SU-DHL-6 (cell line): Measurements from ENCODE around the gene DNAI7.
A peak's percentile ranks its signal among the peaks of the same experiment; 100 is the strongest.

Experiments
- H2AFZ ChIP-seq: fragments of 200-600 bp; sonication (generic); 2 replicates; pipeline ENCODE4 v1.6.1; 2014; ENCODE audit warnings: low read depth, mild to moderate bottlenecking, moderate library complexity, mixed read lengths, antibody characterized with exemption, low read length; ENCODE audit not compliant: severe bottlenecking
- H3F3A ChIP-seq: fragments of 200-600 bp; shearing (Covaris generic); 2 replicates; pipeline ENCODE4 v1.6.0; 2016; ENCODE audit warnings: antibody characterized with exemption, mild to moderate bottlenecking; ENCODE audit not compliant: insufficient read depth
- H3K27ac ChIP-seq: fragments of 200-600 bp; sonication (generic); 2 replicates; pipeline ENCODE4 v1.5.1; 2016; ENCODE audit warnings: low read depth, mild to moderate bottlenecking, low read length, moderate library complexity, mixed read lengths
- H3K27me3 ChIP-seq: fragments of 200-600 bp; sonication (generic), shearing (Covaris generic); 2 replicates; pipeline ENCODE4 v1.6.0; 2014; ENCODE audit warnings: mild to moderate bottlenecking, low read length
- H3K36me3 ChIP-seq: fragments of 200-600 bp; sonication (generic); 2 replicates; pipeline ENCODE4 v1.6.1; 2014; ENCODE audit warnings: mild to moderate bottlenecking, low read length, mixed read lengths
- H3K4me2 ChIP-seq: fragments of 300-600, 200-600 bp; shearing (Covaris generic), sonication (generic); 2 replicates; pipeline ENCODE4 v1.6.0; 2014; ENCODE audit warnings: low read length, low read depth, mild to moderate bottlenecking; ENCODE audit not compliant: poor library complexity, severe bottlenecking
- H3K4me3 ChIP-seq: fragments of 200-600 bp; sonication (generic); 2 replicates; pipeline ENCODE4 v1.5.1; 2014; ENCODE audit warnings: antibody characterized with exemption, low read length, mild to moderate bottlenecking, mixed read lengths; ENCODE audit not compliant: insufficient read depth, poor library complexity, severe bottlenecking
- H3K79me2 ChIP-seq: fragments of 200-600 bp; sonication (generic); 2 replicates; pipeline ENCODE4 v1.6.1; 2014; ENCODE audit warnings: mild to moderate bottlenecking, low read length, moderate library complexity; ENCODE audit not compliant: insufficient read depth
- H3K9ac ChIP-seq: fragments of 200-600 bp; sonication (generic); 2 replicates; pipeline ENCODE4 v1.7.0; 2014; ENCODE audit warnings: mild to moderate bottlenecking, low read length
- H3K9me2 ChIP-seq: fragments of 200-600 bp; sonication (generic); replicated peaks from 2 replicates; pipeline ENCODE4 v1.6.1; 2014; ENCODE audit warnings: low read length; ENCODE audit not compliant: insufficient read depth
- H3K9me3 ChIP-seq: fragments of 200-600 bp; sonication (generic); 2 replicates; pipeline ENCODE4 v1.6.1; 2014; ENCODE audit warnings: low read length, mixed read lengths; ENCODE audit not compliant: insufficient read depth
- H4K20me1 ChIP-seq: fragments of 200-600 bp; sonication (generic); 2 replicates; pipeline ENCODE4 v1.6.1; 2014; ENCODE audit warnings: low read depth, mild to moderate bottlenecking, antibody characterized with exemption, low read length, moderate library complexity, mixed read lengths
- EZH2phosphoT487 ChIP-seq: fragments of 200-600 bp; sonication (generic), shearing (Covaris generic); conservative IDR thresholded peaks from 2 replicates; pipeline ENCODE4 v1.6.1; 2018; ENCODE audit warnings: mild to moderate bottlenecking, antibody characterized with exemption, low read length, moderate library complexity, mixed read lengths
- TF ChIP-seq, protein P1 (sequence below): fragments of 200-600 bp; sonication (generic); IDR thresholded peaks from one replicate; pipeline ENCODE4 v1.5.1; 2017; ENCODE audit warnings: antibody characterized with exemption, mild to moderate bottlenecking, low read length, moderate library complexity; ENCODE audit not compliant: insufficient read depth, poor library complexity, severe bottlenecking

DNAI7 gene

DNA sequence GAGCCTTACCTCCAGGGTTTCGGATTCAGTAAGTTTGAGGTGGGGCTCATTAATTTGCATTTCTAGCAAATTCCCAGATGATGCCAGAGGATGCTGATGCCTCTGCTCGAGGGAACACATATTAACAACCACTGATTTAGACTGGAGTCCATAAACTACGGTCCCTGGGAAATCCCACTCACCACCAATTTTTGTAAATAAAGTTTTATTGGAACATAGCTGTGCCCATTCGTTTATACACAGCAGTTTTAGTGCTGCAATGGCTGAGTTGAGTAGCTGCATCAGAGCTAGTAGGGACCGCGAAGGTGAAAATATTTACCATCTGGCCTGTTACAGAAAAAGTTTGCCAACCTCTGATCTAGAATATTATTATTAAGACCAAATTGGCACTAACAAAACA is 73.8 kb downstream of the DNAI7 start:
- peaks cover 7% of the 10 kb centered on the region for H3F3A ChIP-seq
- H3K27ac ChIP-seq = no peak overlapping the region

DNA sequence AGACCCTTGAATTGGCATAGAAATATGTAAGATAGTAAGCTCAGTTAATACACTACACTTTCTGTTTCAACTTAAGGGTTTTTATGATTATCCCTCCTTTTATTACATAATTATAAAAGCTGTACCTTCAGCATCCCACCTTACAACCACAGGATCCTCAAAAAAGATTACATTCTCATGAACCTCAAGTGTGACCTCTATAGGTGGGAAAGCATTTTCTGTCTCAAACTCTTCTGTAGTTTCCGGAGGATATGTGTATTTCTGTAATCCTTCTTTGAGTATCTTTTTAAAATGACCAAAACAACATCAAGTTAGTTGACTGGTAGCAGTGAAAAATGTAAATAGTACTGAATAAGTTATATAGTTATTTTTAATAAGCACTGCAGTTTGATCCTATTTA is 75.9 kb downstream of the DNAI7 start:
- Histone ChIP-seq H3K9me2 (no peaks in the 10 kb centered on the region), H4K20me1 (no peaks in the 10 kb centered on the region), H3K27me3 (no peaks in the 10 kb centered on the region), H3K27ac (no peak overlapping the region), H3K9ac (no peak overlapping the region), H3F3A (peaks cover 25% of the 10 kb centered on the region), H3K9me3 (no peaks in the 10 kb centered on the region), H3K36me3 (no peaks in the 10 kb centered on the region), H3K79me2 (no peaks in the 10 kb centered on the region), H3K4me3 (no peak overlapping the region), H2AFZ (no peak overlapping the region), H3K4me2 (no peak overlapping the region)
- TF ChIP-seq EZH2phosphoT487 = no peak
- TF ChIP-seq, protein P1, sequence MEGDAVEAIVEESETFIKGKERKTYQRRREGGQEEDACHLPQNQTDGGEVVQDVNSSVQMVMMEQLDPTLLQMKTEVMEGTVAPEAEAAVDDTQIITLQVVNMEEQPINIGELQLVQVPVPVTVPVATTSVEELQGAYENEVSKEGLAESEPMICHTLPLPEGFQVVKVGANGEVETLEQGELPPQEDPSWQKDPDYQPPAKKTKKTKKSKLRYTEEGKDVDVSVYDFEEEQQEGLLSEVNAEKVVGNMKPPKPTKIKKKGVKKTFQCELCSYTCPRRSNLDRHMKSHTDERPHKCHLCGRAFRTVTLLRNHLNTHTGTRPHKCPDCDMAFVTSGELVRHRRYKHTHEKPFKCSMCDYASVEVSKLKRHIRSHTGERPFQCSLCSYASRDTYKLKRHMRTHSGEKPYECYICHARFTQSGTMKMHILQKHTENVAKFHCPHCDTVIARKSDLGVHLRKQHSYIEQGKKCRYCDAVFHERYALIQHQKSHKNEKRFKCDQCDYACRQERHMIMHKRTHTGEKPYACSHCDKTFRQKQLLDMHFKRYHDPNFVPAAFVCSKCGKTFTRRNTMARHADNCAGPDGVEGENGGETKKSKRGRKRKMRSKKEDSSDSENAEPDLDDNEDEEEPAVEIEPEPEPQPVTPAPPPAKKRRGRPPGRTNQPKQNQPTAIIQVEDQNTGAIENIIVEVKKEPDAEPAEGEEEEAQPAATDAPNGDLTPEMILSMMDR = peak; percentile 42

More for the DNA sequence above, 73.8 kb downstream of the DNAI7 start:
- H3K9me3 ChIP-seq = no peaks in the 10 kb centered on the region
- no peaks in the 10 kb centered on the region for H3K36me3 ChIP-seq
- H3K79me2 ChIP-seq = no peaks in the 10 kb centered on the region
- no peaks in the 10 kb centered on the region for H3K27me3 ChIP-seq
- H2AFZ ChIP-seq = no peak overlapping the region
- TF ChIP-seq EZH2phosphoT487 = no peak
- TF ChIP-seq, protein P1 = no peak
- H3K4me2 ChIP-seq = no peak overlapping the region
- H4K20me1 ChIP-seq = no peaks in the 10 kb centered on the region
- no peak overlapping the region for H3K4me3 ChIP-seq
- H3K9me2 ChIP-seq = no peaks in the 10 kb centered on the region
- H3K9ac ChIP-seq = no peak overlapping the region

DNA sequence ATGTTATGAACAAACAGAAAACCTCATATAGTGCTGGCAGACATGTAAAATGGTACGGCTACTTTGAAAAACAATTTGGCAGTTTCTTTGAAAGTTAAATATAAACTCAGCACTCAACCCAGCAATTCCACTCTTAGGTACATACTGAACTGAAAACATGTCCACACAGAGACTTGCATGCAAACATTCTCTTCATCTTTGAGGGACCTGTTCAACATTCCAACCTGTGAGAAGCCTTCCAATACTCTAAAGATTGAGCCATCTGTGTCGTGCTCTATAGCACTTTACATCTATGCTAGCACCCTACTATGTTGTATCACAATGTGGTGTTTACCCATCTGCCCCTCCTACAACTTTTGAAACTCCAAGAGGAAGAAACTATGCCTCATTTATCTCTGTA is 79.3 kb downstream of the DNAI7 start:
- Histone ChIP-seq H3K36me3 (0 out of 2 replicates have a peak, but pooled peaks cover 3% of the 10 kb centered on the region), H3K27ac (no peak overlapping the region), H4K20me1 (no peaks in the 10 kb centered on the region), H3F3A (peaks cover 54% of the 10 kb centered on the region), H3K27me3 (no peaks in the 10 kb centered on the region), H3K9ac (no peak overlapping the region), H3K9me2 (no peaks in the 10 kb centered on the region), H3K4me2 (no peak overlapping the region), H3K4me3 (no peak overlapping the region), H2AFZ (no peak overlapping the region), H3K9me3 (no peaks in the 10 kb centered on the region), H3K79me2 (no peaks in the 10 kb centered on the region)
- no peak for TF ChIP-seq EZH2phosphoT487
- TF ChIP-seq, protein P1 = no peak
